ENCODE results near the gene PLAAT3.

DNA sequence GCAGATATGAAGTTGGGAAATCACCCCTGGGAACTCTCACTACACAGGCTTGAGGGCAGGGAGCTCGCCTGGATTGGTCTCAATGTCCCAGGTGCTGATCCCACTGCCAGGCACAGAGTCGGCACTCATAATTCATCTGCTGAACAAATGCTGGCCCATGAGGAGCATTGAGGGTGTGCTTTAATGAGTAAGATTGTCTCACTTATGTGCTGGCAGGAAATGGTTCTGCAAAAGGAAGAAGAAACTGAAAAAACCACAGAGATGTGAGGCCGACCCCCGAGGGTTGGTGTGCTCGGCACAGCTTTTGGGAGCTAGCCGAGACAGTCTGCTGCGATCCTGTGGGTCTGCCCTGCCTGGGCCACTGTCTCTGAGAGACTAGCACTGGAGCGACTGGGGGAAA lies 60.5 kb downstream of the PLAAT3 start:
- TF ChIP-seq, protein P1, sequence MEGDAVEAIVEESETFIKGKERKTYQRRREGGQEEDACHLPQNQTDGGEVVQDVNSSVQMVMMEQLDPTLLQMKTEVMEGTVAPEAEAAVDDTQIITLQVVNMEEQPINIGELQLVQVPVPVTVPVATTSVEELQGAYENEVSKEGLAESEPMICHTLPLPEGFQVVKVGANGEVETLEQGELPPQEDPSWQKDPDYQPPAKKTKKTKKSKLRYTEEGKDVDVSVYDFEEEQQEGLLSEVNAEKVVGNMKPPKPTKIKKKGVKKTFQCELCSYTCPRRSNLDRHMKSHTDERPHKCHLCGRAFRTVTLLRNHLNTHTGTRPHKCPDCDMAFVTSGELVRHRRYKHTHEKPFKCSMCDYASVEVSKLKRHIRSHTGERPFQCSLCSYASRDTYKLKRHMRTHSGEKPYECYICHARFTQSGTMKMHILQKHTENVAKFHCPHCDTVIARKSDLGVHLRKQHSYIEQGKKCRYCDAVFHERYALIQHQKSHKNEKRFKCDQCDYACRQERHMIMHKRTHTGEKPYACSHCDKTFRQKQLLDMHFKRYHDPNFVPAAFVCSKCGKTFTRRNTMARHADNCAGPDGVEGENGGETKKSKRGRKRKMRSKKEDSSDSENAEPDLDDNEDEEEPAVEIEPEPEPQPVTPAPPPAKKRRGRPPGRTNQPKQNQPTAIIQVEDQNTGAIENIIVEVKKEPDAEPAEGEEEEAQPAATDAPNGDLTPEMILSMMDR (IDR thresholded peaks at IDR 0.05), result no peak
- TF ChIP-seq POLR2A (IDR thresholded peaks at IDR 0.05) (no peak), POLR2AphosphoS5 (IDR thresholded peaks at IDR 0.05) (no peak)

Measured in sigmoid colon (tissue), 4 donors.